DOHH2 (cell line): ENCODE results near the gene PPFIA4.

Experiments
- H3F3A ChIP-seq: fragments of 200-600 bp; sonication (generic), shearing (Covaris generic); 2 replicates; pipeline ENCODE4 v1.6.0; 2016; ENCODE audit warnings: antibody characterized with exemption, mild to moderate bottlenecking; ENCODE audit not compliant: control insufficient read depth, insufficient read depth
- H3K27ac ChIP-seq: fragments of 200-600 bp; sonication (generic); 2 replicates; pipeline ENCODE4 v1.5.1; 2014; ENCODE audit warnings: low read depth, mild to moderate bottlenecking, low read length, moderate library complexity
- H3K27me3 ChIP-seq: fragments of 200-600 bp; sonication (generic); 2 replicates; pipeline ENCODE4 v1.6.1; 2014; ENCODE audit warnings: mild to moderate bottlenecking, low read length, mixed read lengths; ENCODE audit not compliant: control insufficient read depth
- H3K36me3 ChIP-seq: fragments of 200-600 bp; sonication (generic); 2 replicates; pipeline ENCODE4 v1.6.1; 2014; ENCODE audit warnings: mild to moderate bottlenecking, low read length, moderate library complexity, mixed read lengths; ENCODE audit not compliant: control insufficient read depth
- H3K4me1 ChIP-seq: fragments of 200-600 bp; sonication (generic); 2 replicates; pipeline ENCODE4 v1.6.1; 2014; ENCODE audit warnings: mild to moderate bottlenecking, low read length, mixed read lengths; ENCODE audit not compliant: control insufficient read depth
- H3K4me2 ChIP-seq: fragments of 200-600 bp; sonication (generic); 2 replicates; pipeline ENCODE4 v1.6.0; 2014; ENCODE audit warnings: mild to moderate bottlenecking, low read length, moderate library complexity
- H3K4me3 ChIP-seq: fragments of 200-600 bp; sonication (generic); 2 replicates; pipeline ENCODE4 v1.5.1; 2014; ENCODE audit warnings: mild to moderate bottlenecking, low read length, mixed read lengths
- H3K79me2 ChIP-seq: fragments of 200-600 bp; sonication (generic); 2 replicates; pipeline ENCODE4 v1.6.1; 2014; ENCODE audit warnings: mild to moderate bottlenecking, low read length, mixed read lengths; ENCODE audit not compliant: control insufficient read depth
- H3K9me2 ChIP-seq: fragments of 200-600 bp; sonication (generic); replicated peaks from 2 replicates; pipeline ENCODE4 v1.6.1; 2014; ENCODE audit warnings: mild to moderate bottlenecking, low read length, mixed read lengths; ENCODE audit not compliant: control insufficient read depth
- H3K9me3 ChIP-seq: fragments of 200-600 bp; sonication (generic); 2 replicates; pipeline ENCODE4 v1.6.1; 2014; ENCODE audit warnings: antibody characterized with exemption, low read length, mixed read lengths; ENCODE audit not compliant: control insufficient read depth, insufficient read depth
- H4K20me1 ChIP-seq: fragments of 200-600 bp; sonication (generic); 2 replicates; pipeline ENCODE4 v1.6.0; 2014; ENCODE audit warnings: low read depth, mild to moderate bottlenecking, antibody characterized with exemption, low read length, moderate library complexity; ENCODE audit not compliant: control insufficient read depth, insufficient read depth
- CTCF ChIP-seq: fragments of 200-600 bp; sonication (generic); IDR thresholded peaks from one replicate; pipeline ENCODE4 v1.5.1; 2014; ENCODE audit warnings: antibody characterized with exemption, mild to moderate bottlenecking, low read depth, low read length; ENCODE audit not compliant: poor library complexity, severe bottlenecking
- EZH2phosphoT487 ChIP-seq: fragments of 200-600 bp; sonication (generic); IDR thresholded peaks from 2 replicates; pipeline ENCODE4 v1.6.1; 2017; ENCODE audit warnings: borderline replicate concordance, mild to moderate bottlenecking, antibody characterized with exemption, low read length, moderate library complexity, mixed read lengths

The PPFIA4 gene

GRCh38 chr1:203035111-203036000 is 9.1 kb downstream of the PPFIA4 start:
- H3K9me3 ChIP-seq = no peaks in the 10 kb centered on the region
- no peaks in the 10 kb centered on the region for H3K36me3 ChIP-seq
- H3K4me3 ChIP-seq = no peak overlapping the region
- H3F3A ChIP-seq = no peaks in the 10 kb centered on the region
- H3K9me2 ChIP-seq = no peaks in the 10 kb centered on the region
- no peak overlapping the region for H3K4me2 ChIP-seq
- no peak overlapping the region for H3K27ac ChIP-seq
- H3K79me2 ChIP-seq = no peaks in the 10 kb centered on the region
- peaks cover 7% of the 10 kb centered on the region; the same call in 1 of the 2 replicates for H3K27me3 ChIP-seq
- TF ChIP-seq CTCF (no peak), EZH2phosphoT487 (no peak)
- H3K4me1 ChIP-seq = no peaks in the 10 kb centered on the region
- H4K20me1 ChIP-seq = no peaks in the 10 kb centered on the region

GRCh38 chr1:203036135-203036534 is 9.8 kb downstream of the PPFIA4 start:
- Histone ChIP-seq H3K4me1 (no peaks in the 10 kb centered on the region), H3K27ac (no peak overlapping the region), H3K36me3 (no peaks in the 10 kb centered on the region)

GRCh38 chr1:203036537-203036936 is 10.2 kb downstream of the PPFIA4 start:
- Histone ChIP-seq H3K4me2 (no peak overlapping the region), H4K20me1 (no peaks in the 10 kb centered on the region), H3K27me3 (peaks cover 7% of the 10 kb centered on the region; the same call in 1 of the 2 replicates), H3K79me2 (no peaks in the 10 kb centered on the region), H3K4me1 (no peaks in the 10 kb centered on the region), H3K9me3 (no peaks in the 10 kb centered on the region), H3K36me3 (no peaks in the 10 kb centered on the region), H3F3A (no peaks in the 10 kb centered on the region), H3K9me2 (no peaks in the 10 kb centered on the region), H3K4me3 (no peak overlapping the region), H3K27ac (no peak overlapping the region)
- TF ChIP-seq EZH2phosphoT487 = no peak
- TF ChIP-seq CTCF = no peak

More at GRCh38 chr1:203036135-203036534, 9.8 kb downstream of the PPFIA4 start:
- Histone ChIP-seq H3K79me2 (no peaks in the 10 kb centered on the region), H3K4me3 (no peak overlapping the region), H3K4me2 (no peak overlapping the region), H4K20me1 (no peaks in the 10 kb centered on the region), H3K9me3 (no peaks in the 10 kb centered on the region), H3K9me2 (no peaks in the 10 kb centered on the region), H3F3A (no peaks in the 10 kb centered on the region), H3K27me3 (peaks cover 7% of the 10 kb centered on the region; the same call in 1 of the 2 replicates)
- TF ChIP-seq CTCF = no peak
- TF ChIP-seq EZH2phosphoT487 = no peak
